ENCODE results near the gene EXO5.
"Not testable (repeated sequence)": the region's sequence is repeated elsewhere in the genome, so short reads cannot be mapped to it uniquely, and the experiment has no call there.

Gene EXO5

GRCh38 chr1:40478276-40478675 is 30.3 kb upstream of the EXO5 start:
- no peak for DNase-seq (ENCODE audit: extremely low spot score)
- TF ChIP-seq SP1 (IDR thresholded peaks at IDR 0.05) (no peak), FOXK2 (IDR thresholded peaks at IDR 0.05) (no peak), NFRKB (IDR thresholded peaks at IDR 0.05) (no peak), CTBP1 (IDR thresholded peaks at IDR 0.05; ENCODE audit: borderline replicate concordance) (no peak), TARDBP (IDR thresholded peaks at IDR 0.05) (no peak), L3MBTL2 (conservative IDR thresholded peaks at IDR 0.05) (no peak), PKNOX1 (IDR thresholded peaks at IDR 0.05) (no peak), ARNT (IDR thresholded peaks at IDR 0.05) (no peak), FOXM1 (IDR thresholded peaks at IDR 0.05; ENCODE audit: borderline replicate concordance) (no peak), FOXA1 (IDR thresholded peaks at IDR 0.05) (no peak), ZNF384 (IDR thresholded peaks at IDR 0.05) (no peak), HDGF (IDR thresholded peaks at IDR 0.05; ENCODE audit: borderline replicate concordance) (no peak), LEF1 (IDR thresholded peaks at IDR 0.05; ENCODE audit: borderline replicate concordance) (no peak), BHLHE40 (IDR thresholded peaks at IDR 0.05; ENCODE audit: borderline replicate concordance) (no peak), ELF4 (IDR thresholded peaks at IDR 0.05) (no peak), SUZ12 (IDR thresholded peaks at IDR 0.05) (no peak)
- POLR2A ChIA-PET = interaction anchor here (0.6 to 3.1 kb wide), 5 partner anchors 12 to 213 kb away, joined by 3 to 30 read pairs (median 4); partner anchors contain the start of genes EXO5, NFYC and ZFP69B
- CTCF ChIA-PET = no interaction called here

- ChIA-PET POLR2A (interaction anchor here (1.3 to 3.1 kb wide), 3 partner anchors 29 to 212 kb away, joined by 4 to 30 read pairs (median 10); partner anchors contain the start of genes EXO5, NFYC and ZFP69B), CTCF (no interaction called here)
- TF ChIP-seq PKNOX1 (IDR thresholded peaks at IDR 0.05) = no peak
- no peak for TF ChIP-seq ARNT (IDR thresholded peaks at IDR 0.05)
- no peak for TF ChIP-seq ZNF384 (IDR thresholded peaks at IDR 0.05)
- TF ChIP-seq ELF4 (IDR thresholded peaks at IDR 0.05) = no peak
- no peak for TF ChIP-seq SUZ12 (IDR thresholded peaks at IDR 0.05)
- TF ChIP-seq TARDBP (IDR thresholded peaks at IDR 0.05) = no peak
- TF ChIP-seq LEF1 (IDR thresholded peaks at IDR 0.05; ENCODE audit: borderline replicate concordance) = no peak
- DNase-seq (ENCODE audit: extremely low spot score) = no peak
Observed at GRCh38 chr1:40479156-40479555, 29.4 kb upstream of the EXO5 start.

GRCh38 chr1:40495315-40495903 is 13.2 kb upstream of the EXO5 start:
- no peak for TF ChIP-seq PKNOX1 (IDR thresholded peaks at IDR 0.05)
- no peak for TF ChIP-seq FOXK2 (IDR thresholded peaks at IDR 0.05)
- TF ChIP-seq TARDBP (IDR thresholded peaks at IDR 0.05) = no peak
- no peak for TF ChIP-seq ARNT (IDR thresholded peaks at IDR 0.05)
- TF ChIP-seq NFRKB (IDR thresholded peaks at IDR 0.05) = no peak
- no peak for TF ChIP-seq SP1 (IDR thresholded peaks at IDR 0.05)
- no peak for TF ChIP-seq ZNF384 (IDR thresholded peaks at IDR 0.05)
- no peak for TF ChIP-seq ELF4 (IDR thresholded peaks at IDR 0.05)
- TF ChIP-seq L3MBTL2 (conservative IDR thresholded peaks at IDR 0.05) = no peak
- TF ChIP-seq BHLHE40 (IDR thresholded peaks at IDR 0.05; ENCODE audit: borderline replicate concordance) = no peak
- TF ChIP-seq CTBP1 (IDR thresholded peaks at IDR 0.05; ENCODE audit: borderline replicate concordance) = no peak
- no peak for TF ChIP-seq FOXA1 (IDR thresholded peaks at IDR 0.05)
- no peak for TF ChIP-seq SUZ12 (IDR thresholded peaks at IDR 0.05)
- TF ChIP-seq LEF1 (IDR thresholded peaks at IDR 0.05; ENCODE audit: borderline replicate concordance) = no peak
- TF ChIP-seq HDGF (IDR thresholded peaks at IDR 0.05; ENCODE audit: borderline replicate concordance) = no peak
- TF ChIP-seq FOXM1 (IDR thresholded peaks at IDR 0.05; ENCODE audit: borderline replicate concordance) = no peak
- POLR2A ChIA-PET = no interaction called here
- no peak for DNase-seq (ENCODE audit: extremely low spot score)
- CTCF ChIA-PET = no interaction called here

- POLR2A ChIA-PET; DNase-seq (ENCODE audit: extremely low spot score); CTCF ChIA-PET: not testable (repeated sequence)
Observed at GRCh38 chr1:40502651-40503050, 5.9 kb upstream of the EXO5 start.

GRCh38 chr1:40507973-40508372 is 594 bp upstream of the EXO5 start:
- DNase-seq (ENCODE audit: extremely low spot score) = no peak
- POLR2A ChIA-PET = interaction anchor here (0.6 to 2.5 kb wide), 7 partner anchors 8 to 409 kb away, joined by 3 to 27 read pairs (median 4); partner anchors contain the start of genes ZFP69, ZFP69B and ZNF684
- CTCF ChIA-PET = no interaction called here
- no peak for TF ChIP-seq BHLHE40 (IDR thresholded peaks at IDR 0.05; ENCODE audit: borderline replicate concordance)
- no peak for TF ChIP-seq HDGF (IDR thresholded peaks at IDR 0.05; ENCODE audit: borderline replicate concordance)

- TF ChIP-seq FOXK2 (IDR thresholded peaks at IDR 0.05) (no peak), NFRKB (IDR thresholded peaks at IDR 0.05) (no peak), SP1 (IDR thresholded peaks at IDR 0.05) (no peak), CTBP1 (IDR thresholded peaks at IDR 0.05; ENCODE audit: borderline replicate concordance) (no peak), PKNOX1 (IDR thresholded peaks at IDR 0.05) (no peak)
- CTCF ChIA-PET = no interaction called here
- POLR2A ChIA-PET = no interaction called here
- no peak for DNase-seq (ENCODE audit: extremely low spot score)
Observed at GRCh38 chr1:40519517-40519916, 10.9 kb downstream of the EXO5 start.

Data from HEK293T (cell line).